ENCODE data around the gene TP63.

The TP63 gene

GRCh38 chr3:189712906-189713483, 81.8 kb downstream of the TP63 start:
- H3K27ac ChIP-seq, result no peak overlapping the region
- TF ChIP-seq CTCF (conservative IDR thresholded peaks at IDR 0.05) (no peak), ZFX (IDR thresholded peaks at IDR 0.05) (no peak)

GRCh38 chr3:189714991-189715961, 84.1 kb downstream of the TP63 start:
- no peak overlapping the region for H3K27ac ChIP-seq
- TF ChIP-seq CTCF (conservative IDR thresholded peaks at IDR 0.05) (no peak), ZFX (IDR thresholded peaks at IDR 0.05) (no peak)

- TF ChIP-seq ZFX (IDR thresholded peaks at IDR 0.05) (no peak), CTCF (conservative IDR thresholded peaks at IDR 0.05) (no peak)
- H3K27ac ChIP-seq, result no peak overlapping the region
These were observed 87.0 kb downstream of the TP63 start for GRCh38 chr3:189718215-189718614.

- TF ChIP-seq ZFX (IDR thresholded peaks at IDR 0.05) (no peak), CTCF (conservative IDR thresholded peaks at IDR 0.05) (no peak)
- no peak overlapping the region for H3K27ac ChIP-seq
These were observed 89.7 kb downstream of the TP63 start for GRCh38 chr3:189720736-189721417.

- TF ChIP-seq ZFX (IDR thresholded peaks at IDR 0.05), result no peak
- TF ChIP-seq CTCF (conservative IDR thresholded peaks at IDR 0.05), result no peak
- no peak overlapping the region for H3K27ac ChIP-seq
These were observed 90.9 kb downstream of the TP63 start for GRCh38 chr3:189721873-189722665.

- no peak overlapping the region for H3K27ac ChIP-seq
- TF ChIP-seq ZFX (IDR thresholded peaks at IDR 0.05), result no peak
- TF ChIP-seq CTCF (conservative IDR thresholded peaks at IDR 0.05), result no peak
These were observed 93.2 kb downstream of the TP63 start for GRCh38 chr3:189724356-189724755.

Data from C4-2B (cell line).